K562 (cell line): Measurements from ENCODE around the gene CFAP97D1. TPM values are rescaled to one million over a fixed set of nuclear protein-coding genes. Genes with fewer than 3 reads are reported as not detected.

Source experiments
- ATAC-seq: fragments of 200-7000 bp; cut with Tn5 transposase; 3 replicates; pipeline ENCODE4 v1.9.1; 2020; ENCODE audit warnings: moderate library complexity
- BruUV-seq: library from RNA; stranded (reverse); fragments of 400-500 nt; replicated peaks from 2 replicates; lab custom pipeline; 2021; lab: Mats Ljungman, UMichigan
- CTCF ChIA-PET: fragments of 300-600 bp; formaldehyde crosslinking; extraction: SDS; loops from one replicate; lab custom pipeline; 2021; ENCODE audit warnings: low intra/inter-chr PET ratio; lab: Yijun Ruan, JAX
- POLR2A ChIA-PET: fragments of 300-600, 350-650 bp; sonication (Branson Sonifier 250); formaldehyde crosslinking; extraction: SDS; loops from one replicate; lab custom pipeline; 2021; ENCODE audit warnings: antibody characterized with exemption, inconsistent platforms; lab: Yijun Ruan, JAX
- DNase-seq, 4 experiments: peaks; one replicate each; pipeline versions ENCODE4 v3.0.0 to v3.0.0-alpha.2; 2011 to 2018; ENCODE audit warnings: low spot score in 3 of 4, mixed read lengths in 3 of 4; ENCODE audit errors: extremely low read depth in 1 of 4
- FAIRE-seq: peaks from 2 replicates; lab custom pipeline; 2011; peaks lifted over from hg19 to GRCh38; lab: Jason Lieb, UNC
- H2AFZ ChIP-seq: 2 replicates; pipeline ENCODE4 v1.6.0; 2011; ENCODE audit warnings: low read depth, low read length, control low read depth, inconsistent platforms
- H3K27ac ChIP-seq: fragments of 200-600 bp; 3 replicates; pipeline ENCODE4 v1.8.0; 2011; ENCODE audit warnings: low read depth, mild to moderate bottlenecking, control low read depth, inconsistent platforms, low read length, moderate library complexity, mixed read lengths; ENCODE audit errors: extremely low read depth
- H3K27me3 ChIP-seq, 2 experiments: fragments of 300-600 bp in 1 of 2; 2 replicates in 1 of 2; 3 replicates in 1 of 2; pipeline versions ENCODE4 v1.6.0 to v1.8.0; 2011; ENCODE audit warnings: inconsistent platforms in 2 of 2, low read length in 2 of 2, mild to moderate bottlenecking in 1 of 2, mixed read lengths in 1 of 2, moderate library complexity in 1 of 2; ENCODE audit not compliant: control insufficient read depth in 2 of 2, insufficient read depth in 2 of 2
- H3K36me3 ChIP-seq: fragments of 300-600 bp; 3 replicates; pipeline ENCODE4 v1.8.0; 2011; ENCODE audit warnings: mild to moderate bottlenecking, low read length, inconsistent platforms; ENCODE audit not compliant: control insufficient read depth, insufficient read depth
- H3K4me1 ChIP-seq, 2 experiments: fragments of 200-600 bp in 1 of 2; replicated peaks in 1 of 2; 2 replicates in 1 of 2; 3 replicates in 1 of 2; pipeline versions ENCODE4 v1.5.1 to v1.8.0; 2011; ENCODE audit warnings: inconsistent platforms in 2 of 2, low read length in 2 of 2, mild to moderate bottlenecking in 1 of 2, mixed read lengths in 1 of 2, moderate library complexity in 1 of 2; ENCODE audit not compliant: control insufficient read depth in 2 of 2, insufficient read depth in 2 of 2
- H3K4me2 ChIP-seq: 2 replicates; pipeline ENCODE4 v1.6.1; 2011; ENCODE audit warnings: low read length, control low read depth, inconsistent platforms, mixed read lengths; ENCODE audit not compliant: insufficient read depth
- H3K4me3 ChIP-seq: fragments of 200-600 bp; sonication (generic), shearing (Covaris generic); 2 replicates; pipeline ENCODE4 v1.5.1; 2016; ENCODE audit warnings: control low read depth, inconsistent platforms
- H3K79me2 ChIP-seq: fragments of 200-600 bp; 3 replicates; pipeline ENCODE4 v1.8.0; 2011; ENCODE audit warnings: low read length, inconsistent platforms; ENCODE audit not compliant: control insufficient read depth, insufficient read depth
- H3K9ac ChIP-seq, 2 experiments: 2 replicates each; pipeline versions ENCODE4 v1.6.0 to v1.6.1; 2011; ENCODE audit warnings: low read depth in 2 of 2, low read length in 2 of 2, control low read depth in 1 of 2, inconsistent platforms in 1 of 2, mild to moderate bottlenecking in 1 of 2, mixed read lengths in 1 of 2; ENCODE audit not compliant: insufficient read depth in 1 of 2
- H3K9me1 ChIP-seq: one replicate; pipeline ENCODE4 v1.6.0; 2011; ENCODE audit warnings: inconsistent platforms, mild to moderate bottlenecking, low read length, moderate library complexity; ENCODE audit not compliant: control insufficient read depth, insufficient read depth
- H3K9me3 ChIP-seq: replicated peaks from 2 replicates; pipeline ENCODE4 v1.5.1; 2011; ENCODE audit warnings: low read depth, low read length, inconsistent platforms; ENCODE audit not compliant: control insufficient read depth, insufficient read depth
- H4K20me1 ChIP-seq: replicated peaks from 2 replicates; pipeline ENCODE4 v1.6.1; 2011; ENCODE audit warnings: low read length, inconsistent platforms, mixed read lengths; ENCODE audit not compliant: control insufficient read depth, insufficient read depth
- CREBBP ChIP-seq: IDR thresholded peaks from one replicate; pipeline ENCODE4 v1.6.1; 2012; ENCODE audit warnings: low read depth, mild to moderate bottlenecking, control low read depth, inconsistent platforms, low read length
- KDM1A ChIP-seq, 2 experiments: fragments of 450-650 bp; IDR thresholded peaks; 2 replicates each; pipeline ENCODE4 v1.6.1; 2016; ENCODE audit warnings: mild to moderate bottlenecking in 2 of 2
- ZNF77 ChIP-seq: fragments of 250-450 bp; sonication (Bioruptor Pico); IDR thresholded peaks from 2 replicates; pipeline ENCODE4 v1.5.0; 2020
- WGBS: fragments of 100-300 bp; shearing (Covaris generic); methylation state at CpG from one replicate; pipeline ENCODE4 v1.1.6; 2016; ENCODE audit warnings: low coverage, mixed read lengths; ENCODE audit not compliant: insufficient coverage; ENCODE audit errors: missing lambda C conversion rate; 5-methylcytosine and 5-hydroxymethylcytosine counted together
- in situ Hi-C: fragments of 300-500 bp; cut with MboI; formaldehyde crosslinking; loops from 4 replicates; pipeline ENCODE4 v1.15.0; 2018; ENCODE audit warnings: inconsistent platforms, mixed read lengths
- intact Hi-C: fragments of 100-400 bp; cut with micrococcal nuclease; formaldehyde crosslinking; loops from 2 replicates; pipeline ENCODE4 v1.14.2; 2022
- polyA plus RNA-seq, 8 experiments: library from polyadenylated mRNA; depleted of rRNA in 4 of 8; stranded (reverse) in 5 of 8; unstranded in 3 of 8; fragments of >200 nt; fragmentation: Nextera tagmentation in 2 of 8; fragmentation: Illumina TruSeq in 1 of 8; extraction: Ambion mirVana in 2 of 8; extraction: Trizol in 1 of 8; gene quantifications; 2 replicates each; pipeline versions ENCODE4 v1.2.1 to v1.2.3, GENCODE V29; 2011 to 2014; ENCODE audit warnings: inconsistent platforms in 1 of 8, missing spikeins in 1 of 8
- total RNA-seq, 7 experiments: library from RNA; depleted of rRNA in 6 of 7; stranded (reverse); fragments of >200 nt in 6 of 7; fragmentation: Illumina TruSeq in 2 of 7; extraction: Trizol in 2 of 7; gene quantifications; 2 replicates each; pipeline versions ENCODE4 v1.2.1 to v1.2.3, GENCODE V29; 2011 to 2021; ENCODE audit warnings: low replicate concordance in 1 of 7
- TF ChIP-seq, protein P1 (sequence below): fragments of 250-450 bp; sonication (Bioruptor Pico); IDR thresholded peaks from 2 replicates; pipeline ENCODE4 v1.4.0; 2020; ENCODE audit warnings: mild to moderate bottlenecking, moderate library complexity

The CFAP97D1 gene
- total and polyA plus RNA-seq, 9 of the 15 experiments (the other 6 are each of a cell fraction or from before 2014, with no cell fraction given) = not detected

GRCh38 chr17:43734376-43734775 is 45.9 kb upstream of the CFAP97D1 start:
- peaks cover 7 to 10% of the 10 kb centered on the region in 2 experiments; a peak in 4 of 5 replicates for H3K27me3 ChIP-seq
- H3K79me2 ChIP-seq = no peaks in the 10 kb centered on the region
- 0% methylated on average over 5 of the region's 5 CpGs for WGBS
- no TSS peak for BruUV-seq
- no peaks in the 10 kb centered on the region for H3K36me3 ChIP-seq
- no peak overlapping the region for H3K9ac ChIP-seq
- H3K4me1 ChIP-seq = no peaks in the 10 kb centered on the region
- POLR2A ChIA-PET = interaction anchor here (1.0 kb wide), 1 partner anchor 16 kb away, joined by 3 read pairs; no protein-coding TSS in a partner anchor
- intact Hi-C loops = no loop called here
- H2AFZ ChIP-seq = no peak overlapping the region
- no peak overlapping the region for H3K4me3 ChIP-seq
- no peak for FAIRE-seq
- no peaks in the 10 kb centered on the region for H3K9me3 ChIP-seq
- H3K9me1 ChIP-seq = peaks cover 2% of the 10 kb centered on the region
- H3K27ac ChIP-seq = no peak overlapping the region
- no peak for TF ChIP-seq CREBBP
- H4K20me1 ChIP-seq = no peaks in the 10 kb centered on the region
- no peak for DNase-seq
- H3K4me2 ChIP-seq = no peak overlapping the region
- ATAC-seq = no peak
- in situ Hi-C loops = no loop called here
- CTCF ChIA-PET = no interaction called here

DNA sequence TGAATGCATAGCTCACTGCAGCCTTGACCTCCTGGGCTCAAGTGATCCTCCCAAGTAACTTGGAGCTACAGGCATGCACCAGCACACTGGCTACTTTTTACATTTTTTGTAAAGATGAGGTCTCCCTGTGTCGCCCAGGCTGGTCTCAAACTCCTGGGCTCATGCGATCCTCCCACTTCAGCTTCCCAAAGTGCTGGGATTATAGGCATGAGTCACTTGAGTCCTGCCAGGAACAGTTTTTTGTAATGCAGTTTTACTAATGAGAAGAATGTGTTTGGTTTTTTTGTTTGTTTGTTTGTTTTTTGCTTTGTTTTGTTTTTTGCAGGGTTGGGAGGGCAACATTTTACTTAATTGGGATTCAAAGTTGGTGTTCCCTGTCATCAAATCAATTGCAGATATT is 43.8 kb upstream of the CFAP97D1 start:
- no peak overlapping the region for H3K9ac ChIP-seq
- peaks cover 2% of the 10 kb centered on the region for H3K9me1 ChIP-seq
- in situ Hi-C loops = no loop called here
- intact Hi-C loops = no loop called here
- no peaks in the 10 kb centered on the region for H3K79me2 ChIP-seq
- DNase-seq = no peak
- ChIA-PET CTCF (no interaction called here), POLR2A (interaction anchor here (1.0 kb wide), 1 partner anchor 21 kb away, joined by 5 read pairs; no protein-coding TSS in a partner anchor)
- no TSS peak for BruUV-seq
- no peak overlapping the region for H2AFZ ChIP-seq
- no peaks in the 10 kb centered on the region; a peak in 1 of 5 replicates for H3K4me1 ChIP-seq
- no peaks in the 10 kb centered on the region for H4K20me1 ChIP-seq
- ATAC-seq = no peak
- FAIRE-seq = no peak
- H3K9me3 ChIP-seq = no peaks in the 10 kb centered on the region
- 6% methylated on average over 2 of the region's 2 CpGs for WGBS
- H3K36me3 ChIP-seq = no peaks in the 10 kb centered on the region
- no peak overlapping the region for H3K27ac ChIP-seq
- no peak overlapping the region for H3K4me3 ChIP-seq
- H3K27me3 ChIP-seq = peaks cover 10 to 11% of the 10 kb centered on the region in 2 experiments
- H3K4me2 ChIP-seq = no peak overlapping the region
- TF ChIP-seq, protein P1, sequence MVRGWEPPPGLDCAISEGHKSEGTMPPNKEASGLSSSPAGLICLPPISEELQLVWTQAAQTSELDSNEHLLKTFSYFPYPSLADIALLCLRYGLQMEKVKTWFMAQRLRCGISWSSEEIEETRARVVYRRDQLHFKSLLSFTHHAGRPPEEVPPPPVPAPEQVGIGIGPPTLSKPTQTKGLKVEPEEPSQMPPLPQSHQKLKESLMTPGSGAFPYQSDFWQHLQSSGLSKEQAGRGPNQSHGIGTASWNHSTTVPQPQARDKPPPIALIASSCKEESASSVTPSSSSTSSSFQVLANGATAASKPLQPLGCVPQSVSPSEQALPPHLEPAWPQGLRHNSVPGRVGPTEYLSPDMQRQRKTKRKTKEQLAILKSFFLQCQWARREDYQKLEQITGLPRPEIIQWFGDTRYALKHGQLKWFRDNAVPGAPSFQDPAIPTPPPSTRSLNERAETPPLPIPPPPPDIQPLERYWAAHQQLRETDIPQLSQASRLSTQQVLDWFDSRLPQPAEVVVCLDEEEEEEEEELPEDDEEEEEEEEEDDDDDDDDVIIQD (CRISPR knock-in tag) = no peak
- TF ChIP-seq KDM1A (IDR thresholded peaks at IDR 0.05) = no peak
- TF ChIP-seq ZNF77 (CRISPR knock-in tag) = no peak
- TF ChIP-seq, all 486 proteins: peak for 0
